ENCODE measurements around the gene PEAK1. TPM values are rescaled to one million over a fixed set of nuclear protein-coding genes. Genes with fewer than 3 reads are reported as not detected.

The PEAK1 gene
- total and polyA plus RNA-seq, 3 donors from 2014 or later = 33.2 to 130 (median 107) TPM

- Histone ChIP-seq H3K36me3 (ENCODE audit: low read depth, missing control alignments) (no peaks in the 10 kb centered on the region), H3K4me3 (no peak overlapping the region), H3K27me3 (no peaks in the 10 kb centered on the region), H3K4me1 (peaks cover 5% of the 10 kb centered on the region), H3K9me3 (no peaks in the 10 kb centered on the region), H3K27ac (no peak overlapping the region)
- intact Hi-C loops (cut with DNase I; ENCODE audit: low total_unique reads) = no loop called here
- DNase-seq = no peak
- TF ChIP-seq CTCF (IDR thresholded peaks at IDR 0.05) = no peak
- TF ChIP-seq POLR2A (IDR thresholded peaks at IDR 0.05) = no peak
- 89 to 95% methylated on average over 2 of the region's 2 CpGs for WGBS, 2 donors
Measured at GRCh38 chr15:77333166-77333565, 86.7 kb downstream of the PEAK1 start.

GRCh38 chr15:77329202-77329601 is 90.7 kb downstream of the PEAK1 start:
- intact Hi-C loops (cut with DNase I; ENCODE audit: low total_unique reads) = no loop called here
- Histone ChIP-seq H3K4me3 (no peak overlapping the region), H3K36me3 (ENCODE audit: low read depth, missing control alignments) (no peaks in the 10 kb centered on the region), H3K4me1 (no peaks in the 10 kb centered on the region), H3K9me3 (no peaks in the 10 kb centered on the region), H3K27me3 (no peaks in the 10 kb centered on the region), H3K27ac (no peak overlapping the region)
- no peak for DNase-seq
- TF ChIP-seq POLR2A (IDR thresholded peaks at IDR 0.05) = no peak
- no peak for TF ChIP-seq CTCF (IDR thresholded peaks at IDR 0.05)
- 45 to 58% methylated on average over 1 of the region's 1 CpG for WGBS, 2 donors

- WGBS, 2 donors = 62 to 84% methylated on average over 3 of the region's 3 CpGs
- TF ChIP-seq POLR2A (IDR thresholded peaks at IDR 0.05) (no peak), CTCF (IDR thresholded peaks at IDR 0.05) (no peak)
- no peak overlapping the region for H3K4me3 ChIP-seq
- H3K4me1 ChIP-seq = no peaks in the 10 kb centered on the region
- intact Hi-C loops (cut with DNase I; ENCODE audit: low total_unique reads) = no loop called here
- DNase-seq = no peak
- H3K36me3 ChIP-seq (ENCODE audit: low read depth, missing control alignments) = no peaks in the 10 kb centered on the region
- H3K27me3 ChIP-seq = no peaks in the 10 kb centered on the region
- H3K27ac ChIP-seq = no peak overlapping the region
- no peaks in the 10 kb centered on the region for H3K9me3 ChIP-seq
Measured at GRCh38 chr15:77327844-77328529, 91.9 kb downstream of the PEAK1 start.

- no peaks in the 10 kb centered on the region for H3K4me1 ChIP-seq
- H3K4me3 ChIP-seq = no peak overlapping the region
- no peak overlapping the region for H3K27ac ChIP-seq
- DNase-seq = no peak
- no peaks in the 10 kb centered on the region for H3K9me3 ChIP-seq
- intact Hi-C loops (cut with DNase I; ENCODE audit: low total_unique reads) = no loop called here
- no peaks in the 10 kb centered on the region for H3K36me3 ChIP-seq (ENCODE audit: low read depth, missing control alignments)
- TF ChIP-seq CTCF (IDR thresholded peaks at IDR 0.05) = no peak
- TF ChIP-seq POLR2A (IDR thresholded peaks at IDR 0.05) = no peak
- H3K27me3 ChIP-seq = no peaks in the 10 kb centered on the region
- WGBS, 2 donors = 85 to 89% methylated on average over 2 of the region's 2 CpGs
Measured at GRCh38 chr15:77327168-77327567, 92.7 kb downstream of the PEAK1 start.

GRCh38 chr15:77326366-77326765 is 93.5 kb downstream of the PEAK1 start:
- Histone ChIP-seq H3K4me3 (no peak overlapping the region), H3K9me3 (no peaks in the 10 kb centered on the region), H3K27ac (no peak overlapping the region), H3K36me3 (ENCODE audit: low read depth, missing control alignments) (no peaks in the 10 kb centered on the region), H3K27me3 (no peaks in the 10 kb centered on the region), H3K4me1 (no peaks in the 10 kb centered on the region)
- DNase-seq = no peak
- no peak for TF ChIP-seq CTCF (IDR thresholded peaks at IDR 0.05)
- no peak for TF ChIP-seq POLR2A (IDR thresholded peaks at IDR 0.05)
- 67 to 76% methylated on average over 2 of the region's 2 CpGs for WGBS, 2 donors
- intact Hi-C loops (cut with DNase I; ENCODE audit: low total_unique reads) = no loop called here
